ENCODE results near the gene SYT9.

SYT9 gene

DNA sequence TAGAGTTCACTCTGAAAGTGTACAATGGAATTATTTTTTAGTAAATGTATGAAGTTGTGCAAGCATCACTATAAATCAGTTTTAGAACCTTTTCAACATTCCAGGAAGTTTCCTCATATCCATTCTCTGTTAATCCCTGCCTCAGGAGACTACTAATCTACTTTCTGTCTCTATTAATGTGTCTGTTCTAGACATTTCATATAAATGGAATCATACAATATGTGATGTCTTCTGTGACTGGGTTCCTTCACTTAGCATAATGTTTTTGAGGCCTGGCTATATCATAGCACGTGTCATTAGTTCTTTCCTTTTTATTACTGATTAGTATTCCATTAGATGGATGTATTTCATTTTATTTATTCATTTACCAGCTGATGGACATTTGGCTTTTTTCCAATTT, 17.1 kb downstream of the SYT9 start:
- H3K4me3 ChIP-seq (ENCODE audit: low read length): no peak overlapping the region

DNA sequence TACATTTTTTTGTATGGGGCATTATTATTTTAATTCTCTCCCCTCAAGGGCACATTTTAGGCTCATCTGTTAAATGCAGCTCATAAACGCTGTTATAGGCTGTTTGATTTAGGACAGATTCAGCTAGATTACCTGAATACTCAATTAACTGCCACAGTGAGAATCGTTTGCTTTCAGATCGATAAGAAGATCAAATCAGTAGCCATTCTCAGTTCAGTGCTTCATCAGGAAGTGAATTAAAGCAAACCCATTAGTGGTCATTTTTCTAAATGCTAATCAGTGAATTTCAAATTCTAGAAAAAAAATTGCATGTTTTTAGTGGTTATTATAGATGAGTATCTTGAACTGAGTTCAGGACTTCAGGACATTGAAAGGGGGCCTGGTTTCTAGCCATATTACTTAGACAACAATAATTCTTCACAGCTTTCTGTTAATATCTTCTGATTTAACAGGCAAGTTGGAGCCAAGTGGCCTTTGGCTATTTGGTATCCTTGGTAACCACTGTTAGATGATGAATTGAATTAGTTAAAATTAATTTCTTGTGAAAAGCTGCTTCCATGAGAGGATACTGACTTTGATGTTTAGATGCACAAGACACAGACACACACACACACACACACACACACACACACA, 18.6 kb downstream of the SYT9 start:
- no peak overlapping the region for H3K4me3 ChIP-seq (ENCODE audit: low read length)
- DNase-seq (ENCODE audit: low read depth, low spot score): no peak

More for the DNA sequence above, 17.1 kb downstream of the SYT9 start:
- no peak for DNase-seq (ENCODE audit: low read depth, low spot score)

DNA sequence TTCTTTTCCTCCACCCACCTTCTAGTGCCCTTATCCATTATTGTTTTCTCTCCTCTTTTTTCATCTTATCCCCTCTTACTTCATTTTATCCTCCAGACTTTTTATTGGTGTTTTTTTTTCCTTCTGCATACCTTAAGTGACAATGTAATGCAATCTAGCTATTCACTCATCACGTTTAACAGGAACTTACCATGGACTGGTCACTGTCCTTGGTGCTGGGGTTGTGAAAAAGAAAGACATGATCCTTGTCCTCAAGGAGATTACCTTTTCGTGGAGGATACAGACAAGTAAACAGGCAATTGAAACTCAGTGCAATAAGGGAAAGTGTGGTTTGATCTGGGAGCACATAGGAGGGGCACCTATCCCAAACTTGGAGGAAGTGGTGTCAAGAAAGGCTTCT, 20.7 kb downstream of the SYT9 start:
- DNase-seq (ENCODE audit: low read depth, low spot score): no peak
- H3K4me3 ChIP-seq (ENCODE audit: low read length): no peak overlapping the region

DNA sequence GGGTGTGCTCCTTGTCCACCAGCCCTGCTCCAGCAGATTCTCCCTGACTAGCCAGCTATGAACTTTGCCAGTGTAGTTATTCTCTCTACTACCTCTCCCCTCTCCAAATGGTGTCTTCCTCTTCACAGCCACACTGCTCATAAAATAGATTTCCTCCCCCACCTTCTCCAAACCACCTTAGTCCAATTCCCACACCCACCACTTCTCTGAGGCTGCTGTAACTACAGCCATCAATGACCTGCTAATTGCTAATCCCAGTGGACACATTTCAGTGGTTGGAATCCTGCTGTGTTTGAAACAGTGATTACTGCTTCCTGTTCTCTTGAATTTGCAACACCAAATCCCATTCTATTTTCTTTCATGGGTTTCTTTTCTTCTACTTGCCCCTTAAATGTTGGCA, 23.4 kb downstream of the SYT9 start:
- DNase-seq (ENCODE audit: low read depth, low spot score): no peak
- no peak overlapping the region for H3K4me3 ChIP-seq (ENCODE audit: low read length)

DNA sequence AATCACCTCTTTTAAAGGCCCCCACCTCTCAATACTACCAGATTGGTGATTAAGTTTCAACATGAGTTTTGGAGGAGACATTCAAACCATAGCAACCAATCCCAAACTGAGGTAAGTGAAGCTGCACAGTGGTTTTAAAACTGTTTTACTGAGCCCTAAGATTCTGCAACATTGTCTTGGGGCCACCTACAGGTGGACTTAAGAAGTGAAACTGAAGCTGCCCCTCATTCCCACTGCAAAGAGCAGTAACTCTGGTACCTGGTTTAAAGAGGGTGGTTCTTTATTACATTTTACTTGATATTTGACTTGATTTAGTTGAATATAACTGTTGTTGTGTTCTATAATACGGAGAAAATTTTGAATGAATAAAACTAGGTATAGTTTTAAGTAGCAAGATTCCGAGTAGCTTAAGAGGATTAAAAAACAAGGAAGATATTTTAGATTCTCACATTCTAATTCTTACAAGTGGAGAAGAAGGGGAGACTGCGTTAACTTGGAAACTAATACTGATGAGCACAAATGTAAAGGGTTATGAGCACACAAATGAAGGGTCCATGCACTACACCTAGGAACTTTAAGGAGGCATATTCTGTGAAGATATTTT, 26.7 kb downstream of the SYT9 start:
- peak; percentile 27 for DNase-seq (ENCODE audit: low read depth, low spot score)
- H3K4me3 ChIP-seq (ENCODE audit: low read length): no peak overlapping the region

DNA sequence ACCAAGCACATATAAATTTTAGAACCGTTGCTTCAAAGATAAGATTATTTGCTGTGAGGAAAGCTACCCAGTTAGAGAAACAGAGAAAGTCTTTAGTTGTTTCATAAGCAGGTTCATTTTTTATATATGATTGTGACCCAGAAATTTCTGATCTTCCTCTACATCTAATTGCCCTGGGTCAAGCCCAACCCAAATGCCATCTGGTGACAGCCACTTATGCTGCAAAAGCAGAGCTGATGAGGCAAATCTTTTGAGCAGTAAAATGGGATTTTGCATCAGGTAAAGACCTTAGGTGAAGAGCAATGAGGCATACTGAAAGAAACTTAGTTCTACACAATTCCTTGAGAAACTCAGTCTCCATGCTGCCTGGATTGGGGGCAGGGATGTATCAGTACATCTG, 28.0 kb downstream of the SYT9 start:
- no peak overlapping the region for H3K4me3 ChIP-seq (ENCODE audit: low read length)
- no peak for DNase-seq (ENCODE audit: low read depth, low spot score)

DNA sequence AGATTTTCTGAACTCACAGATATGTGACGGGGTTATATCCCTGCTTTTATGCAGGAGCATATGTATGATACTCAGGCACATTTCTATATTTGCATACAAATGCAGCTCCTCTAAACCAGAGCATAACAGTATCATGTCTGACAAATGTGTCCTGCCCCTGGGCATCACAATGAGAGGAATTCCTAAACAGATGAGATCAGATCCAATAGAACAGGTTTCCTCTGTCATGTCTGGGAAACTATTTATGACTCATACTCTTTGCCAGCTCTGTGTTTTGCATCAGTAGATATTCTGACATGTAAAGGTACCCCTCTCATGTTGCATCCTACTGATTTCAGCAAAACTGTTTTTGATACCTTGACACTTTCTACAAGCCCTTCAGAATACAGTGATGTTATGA, 29.4 kb downstream of the SYT9 start:
- H3K4me3 ChIP-seq (ENCODE audit: low read length): no peak overlapping the region
- no peak for DNase-seq (ENCODE audit: low read depth, low spot score)

DNA sequence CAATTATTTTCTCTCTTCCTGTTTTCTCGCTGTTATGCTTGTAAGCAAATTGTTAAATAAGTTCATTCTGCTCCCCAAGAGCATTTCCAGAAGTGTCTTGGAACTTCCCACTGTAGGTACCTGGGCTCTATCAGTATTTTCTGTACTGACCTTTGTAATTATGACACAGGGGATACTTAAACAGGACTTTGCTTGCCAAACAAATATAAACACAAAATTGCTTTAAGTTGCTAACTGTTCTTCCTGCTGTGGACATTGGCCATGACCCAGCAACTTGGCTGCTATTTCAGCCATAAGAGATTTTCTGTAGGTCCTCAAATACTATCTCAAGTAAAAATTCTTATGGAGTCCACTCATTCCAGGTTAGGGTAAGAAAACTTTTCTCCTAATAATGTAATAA, 30.1 kb downstream of the SYT9 start:
- no peak overlapping the region for H3K4me3 ChIP-seq (ENCODE audit: low read length)
- DNase-seq (ENCODE audit: low read depth, low spot score): no peak

DNA sequence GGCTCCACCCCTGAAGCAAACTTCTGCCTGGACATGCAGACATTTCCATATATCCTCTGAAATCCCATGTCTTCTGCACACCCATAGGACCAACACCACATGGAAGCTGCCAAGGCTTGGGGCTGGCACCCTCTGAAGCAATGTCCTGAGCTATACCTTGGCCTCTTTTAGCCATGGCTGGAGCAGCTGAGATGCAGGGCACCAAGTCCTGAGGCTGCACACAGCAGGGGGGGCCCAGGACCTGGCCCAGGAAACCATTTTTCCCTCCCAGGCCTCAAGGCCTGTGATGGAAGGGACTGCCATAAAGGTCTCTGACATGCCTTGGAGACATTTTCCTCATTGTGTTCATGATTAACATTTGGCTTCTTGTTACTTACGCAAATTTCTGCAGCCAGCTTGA, 34.5 kb downstream of the SYT9 start:
- no peak overlapping the region for H3K4me3 ChIP-seq (ENCODE audit: low read length)
- no peak for DNase-seq (ENCODE audit: low read depth, low spot score)

DNA sequence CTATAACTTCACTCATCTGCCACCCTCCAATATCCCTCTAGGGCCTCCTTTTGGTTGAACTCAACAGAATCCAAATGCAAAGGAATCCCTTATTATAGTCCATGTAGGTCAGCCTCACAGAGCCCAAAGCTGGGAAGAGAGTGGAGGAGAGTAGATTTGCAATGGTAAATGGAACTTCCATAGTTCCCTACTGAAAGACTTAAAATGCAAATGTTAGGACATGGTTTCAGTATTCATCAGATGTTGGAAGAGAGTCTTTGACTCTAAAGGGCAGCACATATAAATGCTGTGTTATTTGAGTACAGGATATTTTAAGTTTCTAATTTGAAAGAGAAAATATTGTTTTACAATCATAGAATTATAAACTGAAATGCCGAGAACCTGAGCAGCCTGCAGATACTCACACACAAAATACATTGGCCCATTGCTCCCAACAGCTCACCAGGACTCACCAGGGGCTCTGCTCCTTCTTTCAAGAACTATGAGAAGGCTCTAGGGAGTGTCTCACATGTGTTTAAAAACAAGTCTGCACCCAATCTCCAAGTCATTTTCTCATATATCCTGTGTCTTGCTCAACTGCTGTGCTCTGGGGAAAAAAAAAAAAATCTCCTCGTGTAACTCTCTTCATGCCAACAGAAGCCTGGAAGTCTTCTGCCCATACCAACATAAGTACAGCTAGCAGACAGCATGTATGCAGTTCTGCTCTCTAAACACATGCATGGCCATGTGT, 39.6 kb downstream of the SYT9 start:
- no peak overlapping the region for H3K4me3 ChIP-seq (ENCODE audit: low read length)
- DNase-seq (ENCODE audit: low read depth, low spot score): no peak

DNA sequence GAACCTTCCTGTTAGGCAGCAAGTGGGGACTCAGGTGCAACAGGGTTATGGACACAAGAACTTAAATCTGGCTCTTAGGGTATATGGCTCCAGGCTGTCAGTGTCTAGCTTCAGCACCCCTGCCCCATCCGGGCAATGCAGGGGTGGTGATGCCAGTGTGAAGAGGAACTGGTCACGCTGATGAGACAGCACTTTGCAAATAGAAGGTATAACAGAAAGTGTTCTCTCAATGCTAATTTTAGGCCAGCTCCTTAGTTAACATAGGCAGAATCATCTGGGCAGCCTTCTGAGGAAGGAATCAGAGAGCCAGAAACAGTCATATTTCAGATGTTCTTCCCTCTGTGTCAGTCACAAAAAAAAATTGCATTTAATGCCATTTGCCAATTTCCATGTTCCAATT, 41.2 kb downstream of the SYT9 start:
- H3K4me3 ChIP-seq (ENCODE audit: low read length): no peak overlapping the region
- no peak for DNase-seq (ENCODE audit: low read depth, low spot score)

DNA sequence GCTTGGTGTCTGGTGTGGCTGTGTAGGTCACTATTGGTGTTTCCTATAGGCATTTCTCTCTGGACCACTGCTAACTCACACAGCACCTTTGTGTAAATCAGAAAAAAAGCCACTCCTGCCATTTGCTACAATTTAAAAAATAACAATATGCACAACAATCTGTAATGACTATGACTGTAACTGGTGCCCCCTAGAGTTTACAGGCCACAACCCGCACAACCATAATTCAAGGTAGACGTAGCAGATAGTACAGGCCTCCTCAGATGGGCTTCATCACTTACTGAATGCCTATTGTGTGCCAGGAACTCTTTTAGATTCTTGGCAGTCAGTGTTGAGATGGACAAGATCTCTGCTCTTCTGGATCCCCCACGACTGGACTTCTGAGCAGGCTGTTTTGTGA, 47.7 kb downstream of the SYT9 start:
- H3K4me3 ChIP-seq (ENCODE audit: low read length): no peak overlapping the region
- DNase-seq (ENCODE audit: low read depth, low spot score): no peak

DNA sequence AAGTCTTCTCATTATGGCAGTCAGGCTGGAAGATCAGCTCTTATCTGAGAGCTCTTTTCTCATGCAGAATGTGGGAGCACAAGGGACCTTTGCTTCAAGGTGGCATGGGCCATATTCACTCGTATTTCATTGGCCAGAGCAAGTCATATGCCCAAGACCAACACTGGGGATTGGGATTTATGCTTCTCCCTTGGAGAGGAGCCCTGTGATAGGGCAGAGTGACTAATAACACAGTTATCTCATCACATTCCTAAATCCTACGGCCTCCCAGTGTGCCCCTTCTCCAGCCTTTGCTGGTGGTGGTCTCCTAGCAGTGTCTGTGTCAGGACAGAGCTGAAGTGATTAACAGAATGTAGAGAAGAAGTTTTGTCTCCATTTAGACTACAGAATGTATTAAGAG, 48.6 kb downstream of the SYT9 start:
- no peak for DNase-seq (ENCODE audit: low read depth, low spot score)
- no peak overlapping the region for H3K4me3 ChIP-seq (ENCODE audit: low read length)

DNA sequence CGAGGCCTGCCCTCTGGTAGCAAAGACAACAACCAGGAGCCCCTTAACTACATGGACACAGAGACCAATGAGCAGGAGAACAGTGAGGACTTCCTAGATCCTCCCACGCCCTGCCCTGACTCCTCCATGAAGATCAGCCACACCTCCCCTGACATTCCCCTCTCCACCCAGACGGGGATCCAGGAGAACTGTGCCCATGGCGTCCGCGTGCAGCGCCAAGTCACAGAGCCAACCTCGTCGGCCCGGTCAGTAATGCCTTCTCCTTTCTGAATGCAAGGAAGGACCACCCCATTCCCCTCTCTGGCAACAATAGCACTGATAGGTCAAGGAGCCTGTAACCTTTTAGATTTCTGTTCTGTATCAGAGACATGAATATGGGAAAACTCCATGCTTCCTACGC, 51.4 kb downstream of the SYT9 start:
- H3K4me3 ChIP-seq (ENCODE audit: low read length): no peak overlapping the region
- no peak for DNase-seq (ENCODE audit: low read depth, low spot score)

DNA sequence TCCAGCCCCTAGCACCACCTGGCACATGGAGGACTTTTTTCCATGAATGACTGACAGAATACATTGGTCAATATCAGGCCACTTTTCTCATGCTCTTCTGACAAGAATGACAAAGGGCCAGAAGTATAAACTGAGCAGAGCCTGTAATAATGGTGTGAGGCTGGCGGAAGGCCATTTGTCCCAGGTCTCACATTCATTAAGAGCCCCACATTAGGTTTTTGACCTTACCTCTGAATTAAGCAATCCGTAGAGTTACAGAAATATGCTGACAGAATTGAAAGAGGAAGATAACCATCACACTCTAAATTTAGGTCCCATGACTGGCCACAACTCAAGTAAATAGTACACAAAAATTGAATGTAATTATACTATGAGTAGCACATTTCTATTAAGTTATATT, 55.2 kb downstream of the SYT9 start:
- H3K4me3 ChIP-seq (ENCODE audit: low read length): no peak overlapping the region
- no peak for DNase-seq (ENCODE audit: low read depth, low spot score)

DNA sequence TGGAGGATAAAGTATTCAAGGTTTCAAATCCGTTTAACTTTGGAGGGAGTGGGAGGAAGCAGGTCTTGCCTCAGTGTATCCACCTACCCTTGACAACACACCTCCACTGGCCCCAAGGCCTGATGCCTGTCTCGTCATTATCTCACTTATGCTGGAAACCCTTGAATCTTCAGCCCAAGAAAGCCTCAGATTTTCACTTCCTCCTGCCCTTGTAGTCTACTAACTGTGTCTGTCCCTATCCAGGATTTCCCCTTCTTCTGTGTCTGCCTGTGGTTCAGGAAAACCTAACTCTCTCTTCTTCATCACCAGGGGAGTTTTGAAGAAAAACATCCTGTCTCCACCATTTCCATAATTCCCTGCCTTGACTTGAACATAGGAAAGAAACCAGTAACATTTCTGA, 56.1 kb downstream of the SYT9 start:
- DNase-seq (ENCODE audit: low read depth, low spot score): no peak
- H3K4me3 ChIP-seq (ENCODE audit: low read length): no peak overlapping the region

DNA sequence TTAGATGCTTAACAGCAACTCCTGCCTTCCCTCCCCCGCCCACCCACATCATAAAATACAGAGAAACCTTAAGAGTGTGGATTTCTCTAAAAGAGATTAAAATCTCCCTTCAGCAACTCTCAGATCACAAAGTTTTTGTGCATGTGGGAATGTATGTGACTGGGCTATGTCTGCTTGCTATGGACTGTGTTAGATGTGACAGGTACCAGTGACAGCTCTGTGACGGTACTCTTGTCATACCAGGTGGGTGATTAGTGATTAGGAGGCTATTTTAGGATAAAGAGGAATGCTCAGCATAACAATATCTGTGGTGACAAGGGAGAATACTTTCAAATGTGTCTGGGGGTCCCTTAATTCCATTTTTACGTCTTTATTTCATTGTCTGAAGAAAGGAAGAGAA, 60.2 kb downstream of the SYT9 start:
- no peak for DNase-seq (ENCODE audit: low read depth, low spot score)

DNA sequence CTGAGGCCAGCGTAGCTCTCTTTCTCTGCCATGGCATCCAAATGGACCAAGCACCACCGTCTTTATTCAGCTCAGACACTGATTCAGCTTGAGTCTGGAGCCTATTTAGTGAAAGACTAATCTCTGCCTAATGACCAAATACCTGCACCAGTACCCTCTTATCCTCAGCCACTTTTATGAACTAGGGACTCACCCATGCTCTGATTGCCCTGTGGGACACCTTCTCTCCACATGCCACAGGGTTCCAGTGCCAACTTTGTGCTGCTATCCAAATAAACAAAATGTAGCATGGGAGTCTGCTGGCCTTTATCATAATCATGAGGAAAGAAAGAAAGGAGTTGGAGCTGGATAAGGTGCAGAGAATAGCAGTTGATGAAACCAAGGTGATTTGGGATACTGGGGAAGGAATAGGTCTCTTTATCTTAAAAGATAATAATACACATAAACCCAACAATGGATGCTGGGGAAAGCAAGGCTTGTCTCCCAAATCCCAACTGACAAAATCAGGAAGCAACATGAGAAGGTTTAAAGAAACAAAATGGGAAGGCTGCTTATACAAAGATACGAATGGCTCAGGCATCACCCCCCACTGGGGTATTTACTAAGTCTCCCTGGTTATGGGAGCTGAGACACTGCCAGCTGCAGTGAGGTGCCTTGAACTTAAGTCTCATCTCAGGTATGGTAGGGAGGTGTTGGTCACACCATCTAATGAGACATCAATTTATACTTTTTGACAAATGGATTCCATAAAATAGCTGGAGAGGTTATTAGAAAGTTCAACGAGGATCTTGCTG, 63.3 kb downstream of the SYT9 start:
- DNase-seq (ENCODE audit: low read depth, low spot score): no peak
- no peak overlapping the region for H3K4me3 ChIP-seq (ENCODE audit: low read length)

More for the DNA sequence above, 60.2 kb downstream of the SYT9 start:
- H3K4me3 ChIP-seq (ENCODE audit: low read length): no peak overlapping the region

DNA sequence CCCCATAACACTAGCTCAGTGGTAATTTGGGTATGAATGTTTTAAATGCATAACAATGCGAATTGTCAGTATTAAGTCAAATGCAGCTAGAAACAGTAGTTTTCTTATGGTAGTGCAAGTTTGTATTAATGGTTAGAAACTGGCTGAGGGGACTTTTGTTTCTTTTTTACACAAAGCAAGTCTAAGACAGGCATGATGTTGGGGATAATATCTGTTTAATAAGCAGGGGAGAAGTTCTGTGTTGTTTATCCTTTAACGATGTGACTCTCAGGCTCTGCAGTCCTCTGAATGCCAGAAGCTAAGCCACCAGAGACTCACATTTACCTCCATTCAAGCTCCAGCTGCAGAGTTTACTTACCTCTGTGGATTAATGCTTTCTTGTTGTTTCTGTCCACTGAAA, 67.8 kb downstream of the SYT9 start:
- H3K4me3 ChIP-seq (ENCODE audit: low read length): no peak overlapping the region
- DNase-seq (ENCODE audit: low read depth, low spot score): no peak

DNA sequence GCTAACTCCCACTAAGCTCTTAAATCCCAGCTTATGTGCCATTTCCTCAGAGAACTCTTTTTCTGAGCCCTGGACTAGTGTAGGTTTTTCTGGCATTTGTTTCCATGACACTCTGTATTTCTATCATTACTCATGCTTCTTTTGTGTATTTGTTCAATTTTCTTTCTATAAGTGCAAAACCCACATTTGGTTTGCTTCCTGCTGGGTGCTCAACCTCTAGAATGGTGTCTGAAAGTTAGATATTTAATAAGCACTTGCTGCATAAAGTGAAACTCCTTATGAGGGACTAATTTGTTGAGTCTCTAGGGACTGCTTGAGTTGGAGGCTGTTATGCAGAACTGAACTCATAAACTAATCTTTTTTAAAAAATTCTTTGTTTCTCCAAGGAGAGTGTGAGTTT, 68.6 kb downstream of the SYT9 start:
- no peak for DNase-seq (ENCODE audit: low read depth, low spot score)
- no peak overlapping the region for H3K4me3 ChIP-seq (ENCODE audit: low read length)
